Retinal pigment epithelial cell (primary cell): Measurements from ENCODE around the gene CLIP2.
"Not testable (repeated sequence)": the region's sequence is repeated elsewhere in the genome, so short reads cannot be mapped to it uniquely, and the experiment has no call there.

Source experiments
- DNase-seq: peaks from one replicate; pipeline ENCODE4 v3.0.0-alpha.2; 2010; ENCODE audit warnings: low read depth
- H3K4me3 ChIP-seq: 2 replicates; pipeline ENCODE4 v1.5.1; 2011; ENCODE audit warnings: mild to moderate bottlenecking, low read length, control low read depth, moderate library complexity
- CTCF ChIP-seq: conservative IDR thresholded peaks from 2 replicates; pipeline ENCODE4 v1.5.1; 2011; ENCODE audit warnings: low read depth, low read length, control low read depth, inconsistent platforms

The CLIP2 gene

GRCh38 chr7:74337926-74338325 is 48.7 kb downstream of the CLIP2 start:
- no peak for DNase-seq
- TF ChIP-seq CTCF = no peak
- H3K4me3 ChIP-seq = no peak overlapping the region

GRCh38 chr7:74338366-74339108 is 49.3 kb downstream of the CLIP2 start:
- H3K4me3 ChIP-seq = no peak overlapping the region
- TF ChIP-seq CTCF = no peak
- no peak for DNase-seq

- DNase-seq, H3K4me3 ChIP-seq: not testable (repeated sequence)
Observed at GRCh38 chr7:74339648-74340047, 50.4 kb downstream of the CLIP2 start.

- no peak overlapping the region for H3K4me3 ChIP-seq
- no peak for TF ChIP-seq CTCF
- DNase-seq = peak; percentile 21
Observed at GRCh38 chr7:74343281-74344131, 54.3 kb downstream of the CLIP2 start.

- no peak for TF ChIP-seq CTCF
- H3K4me3 ChIP-seq = no peak overlapping the region
- peak; percentile 31 for DNase-seq
Observed at GRCh38 chr7:74344132-74344496, 54.9 kb downstream of the CLIP2 start.

GRCh38 chr7:74344786-74345185 is 55.6 kb downstream of the CLIP2 start:
- TF ChIP-seq CTCF = no peak
- H3K4me3 ChIP-seq = no peak overlapping the region
- DNase-seq = no peak

- DNase-seq = no peak
- no peak for TF ChIP-seq CTCF
- H3K4me3 ChIP-seq = no peak overlapping the region
Observed at GRCh38 chr7:74345970-74346369, 56.8 kb downstream of the CLIP2 start.
